GM12878 (cell line): ENCODE results near the gene MATN1. TPM values are rescaled to one million over a fixed set of nuclear protein-coding genes. Genes with fewer than 3 reads are reported as not detected.

Experiments used
- ASH2L ChIP-seq: fragments of 300-600, 200-600 bp; sonication (generic); IDR thresholded peaks from 2 replicates; pipeline ENCODE4 v1.6.1; 2017; ENCODE audit warnings: low read depth, mild to moderate bottlenecking, borderline replicate concordance
- BHLHE40 ChIP-seq, 2 experiments: fragments of 450-650 bp in 1 of 2; IDR thresholded peaks; 2 replicates each; pipeline ENCODE4 v1.6.1; 2011 to 2017; ENCODE audit warnings: low read depth in 2 of 2, borderline replicate concordance in 1 of 2, improper control_type of control experiment in 1 of 2, low read length in 1 of 2, mild to moderate bottlenecking in 1 of 2
- BMI1 ChIP-seq: fragments of 450-650 bp; IDR thresholded peaks from 2 replicates; pipeline ENCODE4 v1.6.1; 2016; ENCODE audit warnings: mild to moderate bottlenecking, moderate library complexity, borderline replicate concordance
- HCFC1 ChIP-seq: fragments of 150-350 bp; IDR thresholded peaks from 2 replicates; pipeline ENCODE4 v1.6.1; 2014; ENCODE audit warnings: low read length
- MEF2B ChIP-seq: fragments of 450-650 bp; IDR thresholded peaks from 2 replicates; pipeline ENCODE4 v1.6.1; 2018; ENCODE audit warnings: mild to moderate bottlenecking, moderate library complexity; ENCODE audit not compliant: partially characterized antibody, poor library complexity, severe bottlenecking
- MYC ChIP-seq: IDR thresholded peaks from 2 replicates; pipeline ENCODE4 v1.6.1; 2011; ENCODE audit warnings: mild to moderate bottlenecking, low read length, moderate library complexity, inconsistent platforms; ENCODE audit not compliant: insufficient read depth, insufficient replicate concordance, insufficient read length, severe bottlenecking
- NFYA ChIP-seq: IDR thresholded peaks from 2 replicates; pipeline ENCODE4 v1.6.1; 2011; ENCODE audit warnings: low read depth, mild to moderate bottlenecking, low read length, improper control_type of control experiment, borderline replicate concordance
- RAD51 ChIP-seq: fragments of 450-650 bp; IDR thresholded peaks from 2 replicates; pipeline ENCODE4 v1.6.1; 2016; ENCODE audit warnings: moderate library complexity, mild to moderate bottlenecking, inconsistent platforms
- RB1 ChIP-seq: fragments of 450-650 bp; formaldehyde crosslinking; IDR thresholded peaks from 2 replicates; pipeline ENCODE4 v1.6.1; 2017; ENCODE audit warnings: mild to moderate bottlenecking, borderline replicate concordance
- SIN3A ChIP-seq: IDR thresholded peaks from 2 replicates; pipeline ENCODE4 v1.6.1; 2012; ENCODE audit warnings: low read depth, low read length, improper control_type of control experiment
- SREBF1 ChIP-seq: IDR thresholded peaks from 2 replicates; pipeline ENCODE4 v1.6.1; 2012; ENCODE audit warnings: mild to moderate bottlenecking, low read length
- SREBF2 ChIP-seq: IDR thresholded peaks from 2 replicates; pipeline ENCODE4 v1.6.1; 2012; ENCODE audit warnings: mild to moderate bottlenecking, low read length
- TCF12 ChIP-seq: IDR thresholded peaks from 2 replicates; pipeline ENCODE4 v1.6.1; 2011; ENCODE audit warnings: low read depth, mild to moderate bottlenecking, low read length
- ZNF24 ChIP-seq: fragments of 450-650 bp; IDR thresholded peaks from 2 replicates; pipeline ENCODE4 v1.6.1; 2017; ENCODE audit warnings: antibody characterized with exemption, mild to moderate bottlenecking
- polyA plus RNA-seq, 11 experiments: library from polyadenylated mRNA; depleted of rRNA in 4 of 11; unstranded in 6 of 11; stranded (reverse) in 5 of 11; fragments of >200 nt; fragmentation: Nextera tagmentation in 4 of 11; fragmentation: Illumina TruSeq in 1 of 11; extraction: Ambion mirVana in 4 of 11; extraction: Trizol in 1 of 11; gene quantifications; 1 replicate in 1 of 11; 2 replicates in 10 of 11; pipeline versions ENCODE4 v1.2.1 to v1.2.3, GENCODE V29; 2011 to 2016; ENCODE audit warnings: inconsistent platforms in 2 of 11, missing spikeins in 2 of 11, low read depth in 1 of 11
- total RNA-seq, 4 experiments: library from RNA; depleted of rRNA in 3 of 4; stranded (reverse); fragments of >200 nt in 3 of 4; fragmentation: Illumina TruSeq in 1 of 4; extraction: Trizol in 1 of 4; gene quantifications; 2 replicates each; pipeline versions ENCODE4 v1.2.1 to v1.2.3, GENCODE V29; 2013 to 2021
- TF ChIP-seq, protein P1 (sequence below): fragments of 450-650 bp; IDR thresholded peaks from 2 replicates; pipeline ENCODE4 v1.6.1; 2017; ENCODE audit warnings: mild to moderate bottlenecking, moderate library complexity
- TF ChIP-seq, protein P2 (sequence below): fragments of 450-650 bp; IDR thresholded peaks from 2 replicates; pipeline ENCODE4 v1.6.1; 2014; ENCODE audit warnings: mild to moderate bottlenecking
- TF ChIP-seq, protein P3 (sequence below): IDR thresholded peaks from 2 replicates; pipeline ENCODE4 v1.6.1; 2012; ENCODE audit warnings: low read depth, low read length, improper control_type of control experiment
- TF ChIP-seq, protein P4 (sequence below): fragments of 450-650 bp; IDR thresholded peaks from 2 replicates; pipeline ENCODE4 v1.6.1; 2017; ENCODE audit warnings: mild to moderate bottlenecking, moderate library complexity

The MATN1 gene
- total and polyA plus RNA-seq, 10 of the 15 experiments (the other 5 are each of a cell fraction or from before 2014, with no cell fraction given): 0.04 to 0.50 (median 0.10) TPM; not detected in 1

DNA sequence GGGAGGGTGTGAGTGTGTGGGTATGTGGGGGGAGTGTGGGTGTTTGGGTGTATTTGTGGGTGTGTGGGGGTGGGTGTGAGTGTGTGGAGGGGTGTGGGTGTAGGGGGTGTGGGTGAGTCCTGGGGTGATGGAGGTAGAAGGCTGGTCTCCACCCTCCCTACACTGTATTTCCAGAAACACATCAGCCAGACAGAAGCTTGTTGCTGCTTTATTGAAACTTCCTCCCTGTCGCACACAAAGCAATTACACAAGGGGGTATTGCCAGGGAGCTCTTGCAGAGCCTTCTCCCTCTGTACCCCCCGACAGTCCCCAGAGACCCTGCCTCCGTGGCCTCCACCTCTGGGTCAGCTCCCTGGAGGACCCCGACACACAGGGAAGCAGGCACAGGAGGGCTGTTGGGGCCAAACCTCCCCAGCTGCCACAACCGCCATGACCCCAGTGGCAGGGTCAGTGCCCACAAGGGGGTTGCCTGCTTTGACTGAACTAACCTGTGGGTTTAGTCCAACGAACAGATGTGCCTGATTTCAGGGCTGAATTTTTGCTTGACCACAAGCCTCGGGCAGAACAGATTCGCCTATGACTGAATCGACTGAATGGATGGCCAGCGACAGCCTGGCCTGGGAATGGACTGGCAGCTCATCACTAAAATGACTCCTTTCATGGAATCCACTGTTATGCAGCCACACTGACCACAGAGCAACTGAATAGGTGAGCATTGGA lies 9.1 kb upstream of the MATN1 start (continued):
- TF ChIP-seq, protein P1, sequence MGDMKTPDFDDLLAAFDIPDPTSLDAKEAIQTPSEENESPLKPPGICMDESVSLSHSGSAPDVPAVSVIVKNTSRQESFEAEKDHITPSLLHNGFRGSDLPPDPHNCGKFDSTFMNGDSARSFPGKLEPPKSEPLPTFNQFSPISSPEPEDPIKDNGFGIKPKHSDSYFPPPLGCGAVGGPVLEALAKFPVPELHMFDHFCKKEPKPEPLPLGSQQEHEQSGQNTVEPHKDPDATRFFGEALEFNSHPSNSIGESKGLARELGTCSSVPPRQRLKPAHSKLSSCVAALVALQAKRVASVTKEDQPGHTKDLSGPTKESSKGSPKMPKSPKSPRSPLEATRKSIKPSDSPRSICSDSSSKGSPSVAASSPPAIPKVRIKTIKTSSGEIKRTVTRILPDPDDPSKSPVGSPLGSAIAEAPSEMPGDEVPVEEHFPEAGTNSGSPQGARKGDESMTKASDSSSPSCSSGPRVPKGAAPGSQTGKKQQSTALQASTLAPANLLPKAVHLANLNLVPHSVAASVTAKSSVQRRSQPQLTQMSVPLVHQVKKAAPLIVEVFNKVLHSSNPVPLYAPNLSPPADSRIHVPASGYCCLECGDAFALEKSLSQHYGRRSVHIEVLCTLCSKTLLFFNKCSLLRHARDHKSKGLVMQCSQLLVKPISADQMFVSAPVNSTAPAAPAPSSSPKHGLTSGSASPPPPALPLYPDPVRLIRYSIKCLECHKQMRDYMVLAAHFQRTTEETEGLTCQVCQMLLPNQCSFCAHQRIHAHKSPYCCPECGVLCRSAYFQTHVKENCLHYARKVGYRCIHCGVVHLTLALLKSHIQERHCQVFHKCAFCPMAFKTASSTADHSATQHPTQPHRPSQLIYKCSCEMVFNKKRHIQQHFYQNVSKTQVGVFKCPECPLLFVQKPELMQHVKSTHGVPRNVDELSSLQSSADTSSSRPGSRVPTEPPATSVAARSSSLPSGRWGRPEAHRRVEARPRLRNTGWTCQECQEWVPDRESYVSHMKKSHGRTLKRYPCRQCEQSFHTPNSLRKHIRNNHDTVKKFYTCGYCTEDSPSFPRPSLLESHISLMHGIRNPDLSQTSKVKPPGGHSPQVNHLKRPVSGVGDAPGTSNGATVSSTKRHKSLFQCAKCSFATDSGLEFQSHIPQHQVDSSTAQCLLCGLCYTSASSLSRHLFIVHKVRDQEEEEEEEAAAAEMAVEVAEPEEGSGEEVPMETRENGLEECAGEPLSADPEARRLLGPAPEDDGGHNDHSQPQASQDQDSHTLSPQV: no peak
- TF ChIP-seq MYC (no peak), BHLHE40 (IDR thresholded peaks at IDR 0.05; ENCODE audit: borderline replicate concordance in 1 of 2, low read depth in 2 of 2, low read length in 1 of 2) (peak in 1 of 2 experiments; percentile 22; a peak in 1 of 4 replicates), RAD51 (no peak), TCF12 (0 out of 2 replicates have a peak, but pooled peaks have one; percentile 18), SREBF1 (no peak), SIN3A (no peak), ZNF24 (no peak), HCFC1 (no peak), RB1 (no peak), MEF2B (peak; percentile 76), NFYA (no peak), ASH2L (no peak), SREBF2 (no peak), BMI1 (no peak)
- TF ChIP-seq, protein P2, sequence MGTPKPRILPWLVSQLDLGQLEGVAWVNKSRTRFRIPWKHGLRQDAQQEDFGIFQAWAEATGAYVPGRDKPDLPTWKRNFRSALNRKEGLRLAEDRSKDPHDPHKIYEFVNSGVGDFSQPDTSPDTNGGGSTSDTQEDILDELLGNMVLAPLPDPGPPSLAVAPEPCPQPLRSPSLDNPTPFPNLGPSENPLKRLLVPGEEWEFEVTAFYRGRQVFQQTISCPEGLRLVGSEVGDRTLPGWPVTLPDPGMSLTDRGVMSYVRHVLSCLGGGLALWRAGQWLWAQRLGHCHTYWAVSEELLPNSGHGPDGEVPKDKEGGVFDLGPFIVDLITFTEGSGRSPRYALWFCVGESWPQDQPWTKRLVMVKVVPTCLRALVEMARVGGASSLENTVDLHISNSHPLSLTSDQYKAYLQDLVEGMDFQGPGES: no peak
- TF ChIP-seq, protein P3, sequence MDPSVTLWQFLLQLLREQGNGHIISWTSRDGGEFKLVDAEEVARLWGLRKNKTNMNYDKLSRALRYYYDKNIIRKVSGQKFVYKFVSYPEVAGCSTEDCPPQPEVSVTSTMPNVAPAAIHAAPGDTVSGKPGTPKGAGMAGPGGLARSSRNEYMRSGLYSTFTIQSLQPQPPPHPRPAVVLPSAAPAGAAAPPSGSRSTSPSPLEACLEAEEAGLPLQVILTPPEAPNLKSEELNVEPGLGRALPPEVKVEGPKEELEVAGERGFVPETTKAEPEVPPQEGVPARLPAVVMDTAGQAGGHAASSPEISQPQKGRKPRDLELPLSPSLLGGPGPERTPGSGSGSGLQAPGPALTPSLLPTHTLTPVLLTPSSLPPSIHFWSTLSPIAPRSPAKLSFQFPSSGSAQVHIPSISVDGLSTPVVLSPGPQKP: no peak
- TF ChIP-seq, protein P4, sequence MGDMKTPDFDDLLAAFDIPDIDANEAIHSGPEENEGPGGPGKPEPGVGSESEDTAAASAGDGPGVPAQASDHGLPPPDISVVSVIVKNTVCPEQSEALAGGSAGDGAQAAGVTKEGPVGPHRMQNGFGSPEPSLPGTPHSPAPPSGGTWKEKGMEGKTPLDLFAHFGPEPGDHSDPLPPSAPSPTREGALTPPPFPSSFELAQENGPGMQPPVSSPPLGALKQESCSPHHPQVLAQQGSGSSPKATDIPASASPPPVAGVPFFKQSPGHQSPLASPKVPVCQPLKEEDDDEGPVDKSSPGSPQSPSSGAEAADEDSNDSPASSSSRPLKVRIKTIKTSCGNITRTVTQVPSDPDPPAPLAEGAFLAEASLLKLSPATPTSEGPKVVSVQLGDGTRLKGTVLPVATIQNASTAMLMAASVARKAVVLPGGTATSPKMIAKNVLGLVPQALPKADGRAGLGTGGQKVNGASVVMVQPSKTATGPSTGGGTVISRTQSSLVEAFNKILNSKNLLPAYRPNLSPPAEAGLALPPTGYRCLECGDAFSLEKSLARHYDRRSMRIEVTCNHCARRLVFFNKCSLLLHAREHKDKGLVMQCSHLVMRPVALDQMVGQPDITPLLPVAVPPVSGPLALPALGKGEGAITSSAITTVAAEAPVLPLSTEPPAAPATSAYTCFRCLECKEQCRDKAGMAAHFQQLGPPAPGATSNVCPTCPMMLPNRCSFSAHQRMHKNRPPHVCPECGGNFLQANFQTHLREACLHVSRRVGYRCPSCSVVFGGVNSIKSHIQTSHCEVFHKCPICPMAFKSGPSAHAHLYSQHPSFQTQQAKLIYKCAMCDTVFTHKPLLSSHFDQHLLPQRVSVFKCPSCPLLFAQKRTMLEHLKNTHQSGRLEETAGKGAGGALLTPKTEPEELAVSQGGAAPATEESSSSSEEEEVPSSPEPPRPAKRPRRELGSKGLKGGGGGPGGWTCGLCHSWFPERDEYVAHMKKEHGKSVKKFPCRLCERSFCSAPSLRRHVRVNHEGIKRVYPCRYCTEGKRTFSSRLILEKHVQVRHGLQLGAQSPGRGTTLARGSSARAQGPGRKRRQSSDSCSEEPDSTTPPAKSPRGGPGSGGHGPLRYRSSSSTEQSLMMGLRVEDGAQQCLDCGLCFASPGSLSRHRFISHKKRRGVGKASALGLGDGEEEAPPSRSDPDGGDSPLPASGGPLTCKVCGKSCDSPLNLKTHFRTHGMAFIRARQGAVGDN: peak; percentile 63
